HG03280 (cell line): ENCODE data around the gene GPR137.
A peak's percentile ranks its signal among the peaks of the same experiment; 100 is the strongest.
"Not testable (repeated sequence)": the region's sequence is repeated elsewhere in the genome, so short reads cannot be mapped to it uniquely, and the experiment has no call there.

Experiments used
- ATAC-seq: cut with Tn5 transposase; IDR thresholded peaks from one replicate; pipeline ENCODE4 v1.9.1; 2021; ENCODE audit warnings: mild to moderate bottlenecking, moderate library complexity; ENCODE audit not compliant: unreplicated experiment

Gene GPR137

GRCh38 chr11:64316672-64317324, 31.1 kb downstream of the GPR137 start:
- no peak for ATAC-seq

- peak; percentile 59 for ATAC-seq
Observed at GRCh38 chr11:64317325-64317960, 31.8 kb downstream of the GPR137 start, which contains the start of gene TRMT112. TRMT112 (minus strand) TSS chr11:64317559; CDS start chr11:64317526, 33 bp downstream.

- ATAC-seq: peak; percentile 82
Observed at GRCh38 chr11:64317961-64318765, 32.5 kb downstream of the GPR137 start, which contains the start of gene PRDX5. PRDX5 (plus strand) TSS chr11:64318121; CDS start chr11:64318216, 95 bp downstream.

GRCh38 chr11:64318766-64319761, 33.4 kb downstream of the GPR137 start:
- no peak for ATAC-seq

GRCh38 chr11:64320556-64320955, 34.9 kb downstream of the GPR137 start:
- ATAC-seq: no peak

GRCh38 chr11:64321026-64321425, 35.4 kb downstream of the GPR137 start:
- ATAC-seq: no peak

GRCh38 chr11:64321533-64321932, 35.9 kb downstream of the GPR137 start:
- no peak for ATAC-seq

- no peak for ATAC-seq
Observed at GRCh38 chr11:64322925-64323260, 37.2 kb downstream of the GPR137 start.

GRCh38 chr11:64323373-64323772, 37.7 kb downstream of the GPR137 start:
- no peak for ATAC-seq

GRCh38 chr11:64323984-64324383, 38.3 kb downstream of the GPR137 start:
- not testable (repeated sequence) for ATAC-seq

- ATAC-seq: no peak
Observed at GRCh38 chr11:64324692-64325469, 39.2 kb downstream of the GPR137 start.

- no peak for ATAC-seq
Observed at GRCh38 chr11:64327375-64327774, 41.7 kb downstream of the GPR137 start.

GRCh38 chr11:64327993-64328392, 42.3 kb downstream of the GPR137 start:
- ATAC-seq: no peak

GRCh38 chr11:64330888-64331287, 45.2 kb downstream of the GPR137 start:
- ATAC-seq: no peak

- ATAC-seq: peak; percentile 57
Observed at GRCh38 chr11:64331569-64332371, 46.1 kb downstream of the GPR137 start.

GRCh38 chr11:64333556-64333955, 47.9 kb downstream of the GPR137 start:
- no peak for ATAC-seq

GRCh38 chr11:64334764-64335735, 49.4 kb downstream of the GPR137 start:
- ATAC-seq: peak; percentile 72
